BJ (cell line): ENCODE results near the gene HDLBP. TPM values are rescaled to one million over a fixed set of nuclear protein-coding genes. Genes with fewer than 3 reads are reported as not detected.

Source experiments
- CTCF ChIA-PET: fragments of 350-600 bp; formaldehyde crosslinking; extraction: SDS; loops from one replicate; lab custom pipeline; 2021; ENCODE audit warnings: antibody characterized with exemption, inconsistent platforms; lab: Yijun Ruan, JAX
- POLR2A ChIA-PET: fragments of 300-600 bp; sonication (Branson Sonifier 250); formaldehyde crosslinking; extraction: SDS; loops from one replicate; lab custom pipeline; 2021; ENCODE audit warnings: antibody characterized with exemption; lab: Charles Lee
- DNase-seq: peaks from one replicate; pipeline ENCODE4 v3.0.0-alpha.2; 2011; ENCODE audit warnings: low read depth
- H3K27me3 ChIP-seq: 2 replicates; pipeline ENCODE4 v1.6.0; 2011; ENCODE audit warnings: low read length; ENCODE audit not compliant: control insufficient read depth, insufficient read depth
- H3K36me3 ChIP-seq: 2 replicates; pipeline ENCODE4 v1.5.1; 2011; ENCODE audit warnings: low read length; ENCODE audit not compliant: control insufficient read depth, insufficient read depth
- H3K4me3 ChIP-seq: 2 replicates; pipeline ENCODE4 v1.5.1; 2011; ENCODE audit warnings: low read depth, mild to moderate bottlenecking, control low read depth, low read length
- CTCF ChIP-seq: IDR thresholded peaks from 2 replicates; pipeline ENCODE4 v1.5.1; 2011; ENCODE audit warnings: low read depth, mild to moderate bottlenecking, control low read depth, inconsistent platforms, low read length, moderate library complexity; ENCODE audit not compliant: insufficient read depth
- polyA plus RNA-seq: library from polyadenylated mRNA; depleted of rRNA; stranded (reverse); fragments of >200 nt; gene quantifications from 2 replicates; pipeline ENCODE4 v1.2.3, GENCODE V29; 2011

HDLBP gene
- polyA plus RNA-seq, 1 experiment, result 948 TPM

GRCh38 chr2:241244368-241244767 is 71.1 kb downstream of the HDLBP start:
- Histone ChIP-seq H3K36me3 (peaks cover 64% of the 10 kb centered on the region), H3K4me3 (no peak overlapping the region), H3K27me3 (no peaks in the 10 kb centered on the region)
- DNase-seq, result no peak
- no peak for TF ChIP-seq CTCF
- ChIA-PET POLR2A (no interaction called here), CTCF (interaction anchor here (1.4 kb wide), 1 partner anchor 393 kb away, joined by 3 read pairs; no protein-coding TSS in a partner anchor)

- H3K27me3 ChIP-seq, result no peaks in the 10 kb centered on the region
- no peak overlapping the region for H3K4me3 ChIP-seq
- no peak for TF ChIP-seq CTCF
- POLR2A ChIA-PET, result no interaction called here
- peaks cover 59% of the 10 kb centered on the region for H3K36me3 ChIP-seq
- DNase-seq, result no peak
- CTCF ChIA-PET, result interaction anchor here (0.6 to 1.7 kb wide), 2 partner anchors 11 to 181 kb away, joined by 5 to 6 read pairs; no protein-coding TSS in a partner anchor
Measured at GRCh38 chr2:241242306-241242705, 73.2 kb downstream of the HDLBP start.

GRCh38 chr2:241241669-241242068 is 73.8 kb downstream of the HDLBP start:
- ChIA-PET POLR2A (no interaction called here), CTCF (interaction anchor here (0.6 kb wide), 1 partner anchor 180 kb away, joined by 5 read pairs; no protein-coding TSS in a partner anchor)
- DNase-seq, result no peak
- Histone ChIP-seq H3K27me3 (no peaks in the 10 kb centered on the region), H3K36me3 (peaks cover 59% of the 10 kb centered on the region), H3K4me3 (no peak overlapping the region)
- TF ChIP-seq CTCF, result no peak

GRCh38 chr2:241240320-241241004 is 75.0 kb downstream of the HDLBP start:
- CTCF ChIA-PET, result no interaction called here
- H3K27me3 ChIP-seq, result no peaks in the 10 kb centered on the region
- DNase-seq, result no peak
- POLR2A ChIA-PET, result no interaction called here
- H3K36me3 ChIP-seq, result peaks cover 67% of the 10 kb centered on the region
- no peak for TF ChIP-seq CTCF
- no peak overlapping the region for H3K4me3 ChIP-seq

GRCh38 chr2:241239552-241240202 is 75.8 kb downstream of the HDLBP start:
- TF ChIP-seq CTCF, result no peak
- H3K36me3 ChIP-seq, result peaks cover 72% of the 10 kb centered on the region
- H3K27me3 ChIP-seq, result no peaks in the 10 kb centered on the region
- CTCF ChIA-PET, result no interaction called here
- H3K4me3 ChIP-seq, result no peak overlapping the region
- POLR2A ChIA-PET, result no interaction called here
- DNase-seq, result no peak
